ENCODE data around the gene GPR161. TPM values are rescaled to one million over a fixed set of nuclear protein-coding genes. Genes with fewer than 3 reads are reported as not detected.

GPR161 gene
- total RNA-seq, 6 donors from 2014 or later = 1.0 to 13.6 (median 8.5) TPM

DNA sequence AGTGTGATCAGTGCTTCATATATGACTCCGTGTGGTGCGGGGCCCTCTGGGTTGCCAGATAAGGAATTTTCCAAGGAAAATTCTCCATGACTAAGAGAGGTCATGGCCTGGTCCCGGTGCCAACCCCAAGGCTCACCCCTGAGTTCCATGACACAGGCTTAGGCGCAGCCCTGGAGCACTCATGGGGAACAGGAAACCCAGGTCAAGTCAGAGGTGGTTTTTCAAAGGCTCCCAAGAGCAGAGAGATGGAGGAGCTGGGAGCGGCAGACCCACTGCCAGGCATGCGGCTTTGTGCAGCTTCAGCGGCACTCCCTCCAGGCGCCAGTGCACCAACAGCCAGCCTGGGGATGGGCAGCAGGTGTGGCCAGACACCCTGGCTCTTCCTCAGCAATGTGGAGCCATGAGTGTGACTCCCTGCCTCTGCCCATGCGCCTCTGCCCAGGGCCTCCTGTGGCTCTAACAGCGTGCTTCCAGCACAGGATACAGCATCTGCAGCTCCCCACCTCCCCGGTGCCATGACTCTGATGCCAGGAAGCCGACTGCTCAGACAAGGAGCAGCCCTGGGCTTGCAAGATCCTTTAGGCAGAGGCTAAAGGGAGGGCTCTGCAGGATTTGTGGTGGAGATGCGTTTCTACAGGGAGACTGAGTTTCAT, 47.3 kb downstream of the GPR161 start:
- TF ChIP-seq POLR2AphosphoS5 (IDR thresholded peaks at IDR 0.05) (no peak), POLR2A (IDR thresholded peaks at IDR 0.05) (no peak), EP300 (IDR thresholded peaks at IDR 0.05) (no peak)
- TF ChIP-seq, protein P1, sequence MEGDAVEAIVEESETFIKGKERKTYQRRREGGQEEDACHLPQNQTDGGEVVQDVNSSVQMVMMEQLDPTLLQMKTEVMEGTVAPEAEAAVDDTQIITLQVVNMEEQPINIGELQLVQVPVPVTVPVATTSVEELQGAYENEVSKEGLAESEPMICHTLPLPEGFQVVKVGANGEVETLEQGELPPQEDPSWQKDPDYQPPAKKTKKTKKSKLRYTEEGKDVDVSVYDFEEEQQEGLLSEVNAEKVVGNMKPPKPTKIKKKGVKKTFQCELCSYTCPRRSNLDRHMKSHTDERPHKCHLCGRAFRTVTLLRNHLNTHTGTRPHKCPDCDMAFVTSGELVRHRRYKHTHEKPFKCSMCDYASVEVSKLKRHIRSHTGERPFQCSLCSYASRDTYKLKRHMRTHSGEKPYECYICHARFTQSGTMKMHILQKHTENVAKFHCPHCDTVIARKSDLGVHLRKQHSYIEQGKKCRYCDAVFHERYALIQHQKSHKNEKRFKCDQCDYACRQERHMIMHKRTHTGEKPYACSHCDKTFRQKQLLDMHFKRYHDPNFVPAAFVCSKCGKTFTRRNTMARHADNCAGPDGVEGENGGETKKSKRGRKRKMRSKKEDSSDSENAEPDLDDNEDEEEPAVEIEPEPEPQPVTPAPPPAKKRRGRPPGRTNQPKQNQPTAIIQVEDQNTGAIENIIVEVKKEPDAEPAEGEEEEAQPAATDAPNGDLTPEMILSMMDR (IDR thresholded peaks at IDR 0.05) = no peak
- H3K9me3 ChIP-seq = no peaks in the 10 kb centered on the region
- H3K27ac ChIP-seq = no peak overlapping the region
- no peaks in the 10 kb centered on the region for H3K27me3 ChIP-seq
- ATAC-seq (ENCODE audit: low FRiP score in 2 of 2) (no peak), DNase-seq (no peak)
- peaks cover 0 to 12% (median 0%) of the 10 kb centered on the region in 4 donors for H3K36me3 ChIP-seq
- 93% methylated on average over 8 to 12 of the region's 13 CpGs for WGBS, 2 donors
- no peak overlapping the region for H3K4me3 ChIP-seq
- H3K4me1 ChIP-seq = peaks cover 4 to 8% (median 5%) of the 10 kb centered on the region in 4 donors

- H3K4me3 ChIP-seq = no peak overlapping the region
- H3K4me1 ChIP-seq = peaks cover 4 to 8% (median 5%) of the 10 kb centered on the region in 4 donors
- H3K9me3 ChIP-seq = no peaks in the 10 kb centered on the region
- no peaks in the 10 kb centered on the region for H3K27me3 ChIP-seq
- peaks cover 0 to 17% (median 0%) of the 10 kb centered on the region in 4 donors for H3K36me3 ChIP-seq
- 93 to 94% methylated on average over 14 of the region's 14 CpGs for WGBS, 2 donors
- no peak overlapping the region for H3K27ac ChIP-seq
- DNase-seq (no peak), ATAC-seq (ENCODE audit: low FRiP score in 2 of 2) (no peak)
- TF ChIP-seq POLR2AphosphoS5 (IDR thresholded peaks at IDR 0.05) = no peak
- TF ChIP-seq EP300 (IDR thresholded peaks at IDR 0.05) = no peak
- TF ChIP-seq POLR2A (IDR thresholded peaks at IDR 0.05) = no peak
- TF ChIP-seq, protein P1 (IDR thresholded peaks at IDR 0.05) = no peak
These were observed 48.0 kb downstream of the GPR161 start for GRCh38 chr1:168088511-168089325.

- DNase-seq (no peak), ATAC-seq (ENCODE audit: low FRiP score in 2 of 2) (no peak)
- H3K9me3 ChIP-seq = no peaks in the 10 kb centered on the region
- WGBS, 2 donors = 90 to 93% methylated on average over 10 of the region's 10 CpGs
- no peak overlapping the region for H3K27ac ChIP-seq
- no peak for TF ChIP-seq EP300 (IDR thresholded peaks at IDR 0.05)
- peaks cover 0 to 19% (median 0%) of the 10 kb centered on the region in 4 donors for H3K36me3 ChIP-seq
- H3K4me1 ChIP-seq = peaks cover 4 to 8% (median 5%) of the 10 kb centered on the region in 4 donors
- no peak overlapping the region for H3K4me3 ChIP-seq
- no peaks in the 10 kb centered on the region for H3K27me3 ChIP-seq
These were observed 49.0 kb downstream of the GPR161 start for GRCh38 chr1:168087696-168088095.

DNA sequence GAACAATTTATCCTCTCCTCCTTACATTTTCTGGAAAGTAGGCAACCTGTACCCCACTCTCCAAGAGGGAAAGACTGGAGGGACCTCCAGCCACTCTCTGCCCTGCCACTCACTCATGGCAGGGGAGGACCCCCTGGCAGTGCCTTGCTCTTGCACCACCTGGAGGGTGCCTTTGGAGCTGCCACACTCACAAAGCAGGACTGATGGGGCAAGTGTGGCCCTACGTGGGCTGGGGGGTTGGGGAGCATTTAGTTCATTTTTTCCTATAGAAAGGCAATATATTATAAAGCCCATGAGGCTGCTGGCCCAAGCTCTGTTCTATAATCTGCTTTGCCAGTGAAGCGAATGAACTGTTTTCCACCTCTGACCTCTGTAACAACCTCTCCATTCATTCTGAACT, 50.3 kb downstream of the GPR161 start:
- peak overlapping the region in 1 of 4 donors; percentile 32 for H3K27ac ChIP-seq
- H3K27me3 ChIP-seq = no peaks in the 10 kb centered on the region
- no peak overlapping the region for H3K4me3 ChIP-seq
- H3K9me3 ChIP-seq = no peaks in the 10 kb centered on the region
- DNase-seq = no peak
- WGBS, 2 donors = 93 to 100% methylated on average over 2 of the region's 2 CpGs
- peaks cover 0 to 19% (median 0%) of the 10 kb centered on the region in 4 donors for H3K36me3 ChIP-seq
- TF ChIP-seq EP300 (IDR thresholded peaks at IDR 0.05) (no peak), POLR2AphosphoS5 (IDR thresholded peaks at IDR 0.05) (no peak)
- TF ChIP-seq, protein P1 (IDR thresholded peaks at IDR 0.05) = no peak
- peaks cover 7 to 12% (median 10%) of the 10 kb centered on the region in 4 donors for H3K4me1 ChIP-seq
- ATAC-seq (ENCODE audit: low FRiP score in 2 of 2) = no peak

DNA sequence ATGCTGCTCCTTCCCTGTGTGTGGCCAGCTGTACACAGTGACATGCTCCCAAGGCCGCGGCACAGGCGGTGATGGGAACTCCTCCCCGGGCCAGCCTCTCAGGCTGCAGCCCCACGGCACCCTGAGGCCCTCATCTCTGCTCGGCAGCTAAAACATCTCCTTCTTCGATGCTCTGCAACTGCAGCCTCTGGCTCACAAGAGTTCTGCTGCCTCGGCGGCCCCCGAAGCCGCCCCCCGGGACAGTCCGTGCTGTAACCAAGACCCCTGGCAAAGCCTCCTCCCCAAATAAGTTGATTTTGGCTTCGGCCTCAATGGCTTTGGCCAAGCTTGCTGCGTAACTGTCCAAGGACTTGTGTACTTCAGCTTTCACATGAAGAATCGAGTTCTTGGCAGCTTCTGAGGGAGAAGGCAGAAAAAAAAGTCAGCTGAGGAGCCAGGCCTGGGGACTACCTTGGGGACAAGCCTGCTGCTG, 51.3 kb downstream of the GPR161 start:
- H3K9me3 ChIP-seq = no peaks in the 10 kb centered on the region
- no peaks in the 10 kb centered on the region for H3K27me3 ChIP-seq
- 92 to 93% methylated on average over 16 of the region's 16 CpGs for whole genome bisulfite sequencing, 2 donors
- ATAC-seq (ENCODE audit: low FRiP score in 2 of 2) (peak in 1 of 2 donors; percentile 35), DNase-seq (peak in 1 of 2 donors; percentile 73)
- H3K4me3 ChIP-seq = no peak overlapping the region
- H3K4me1 ChIP-seq = peaks cover 8 to 12% (median 11%) of the 10 kb centered on the region in 4 donors
- H3K36me3 ChIP-seq = peaks cover 0 to 19% (median 0%) of the 10 kb centered on the region in 4 donors
- TF ChIP-seq, protein P1 (IDR thresholded peaks at IDR 0.05) = no peak
- peak in 1 of 2 donors; percentile 12 for TF ChIP-seq POLR2AphosphoS5 (IDR thresholded peaks at IDR 0.05)
- peak overlapping the region; percentile 2 to 42 (median 20) for H3K27ac ChIP-seq
